Astrocyte of the hippocampus (primary cell): ENCODE results near the gene GPR68.

Source experiments
- DNase-seq: peaks from one replicate; pipeline ENCODE4 v3.0.0; 2011; ENCODE audit warnings: low read depth, low spot score

The GPR68 gene, protein sequence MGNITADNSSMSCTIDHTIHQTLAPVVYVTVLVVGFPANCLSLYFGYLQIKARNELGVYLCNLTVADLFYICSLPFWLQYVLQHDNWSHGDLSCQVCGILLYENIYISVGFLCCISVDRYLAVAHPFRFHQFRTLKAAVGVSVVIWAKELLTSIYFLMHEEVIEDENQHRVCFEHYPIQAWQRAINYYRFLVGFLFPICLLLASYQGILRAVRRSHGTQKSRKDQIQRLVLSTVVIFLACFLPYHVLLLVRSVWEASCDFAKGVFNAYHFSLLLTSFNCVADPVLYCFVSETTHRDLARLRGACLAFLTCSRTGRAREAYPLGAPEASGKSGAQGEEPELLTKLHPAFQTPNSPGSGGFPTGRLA

DNA sequence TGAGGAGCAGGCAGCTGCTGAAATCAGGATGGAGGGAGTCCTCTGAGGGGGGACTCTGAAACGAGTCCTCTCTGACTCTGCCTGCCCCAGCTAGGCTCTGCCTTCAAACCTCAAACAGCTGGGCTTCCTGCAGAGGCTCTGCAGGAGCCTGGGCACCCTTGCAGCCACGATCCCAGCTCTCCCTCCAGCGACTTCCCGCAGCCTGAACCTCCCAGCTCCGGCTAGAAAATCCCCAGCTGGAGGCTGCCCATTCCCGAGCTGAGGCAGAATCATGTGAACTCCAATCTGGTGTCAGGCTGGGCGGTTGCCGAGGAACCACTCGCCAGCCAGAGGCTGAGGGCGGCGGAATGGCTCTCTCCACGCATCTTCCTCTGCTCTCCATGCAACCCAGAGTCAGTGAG lies at the start of gene GPR68:
GPR68 (minus strand) TSS at position 204 of the 401 bp plus-strand sequence. CDS start 9,654 bp downstream, outside the sequence.
- DNase-seq, result peak; percentile 82

DNA sequence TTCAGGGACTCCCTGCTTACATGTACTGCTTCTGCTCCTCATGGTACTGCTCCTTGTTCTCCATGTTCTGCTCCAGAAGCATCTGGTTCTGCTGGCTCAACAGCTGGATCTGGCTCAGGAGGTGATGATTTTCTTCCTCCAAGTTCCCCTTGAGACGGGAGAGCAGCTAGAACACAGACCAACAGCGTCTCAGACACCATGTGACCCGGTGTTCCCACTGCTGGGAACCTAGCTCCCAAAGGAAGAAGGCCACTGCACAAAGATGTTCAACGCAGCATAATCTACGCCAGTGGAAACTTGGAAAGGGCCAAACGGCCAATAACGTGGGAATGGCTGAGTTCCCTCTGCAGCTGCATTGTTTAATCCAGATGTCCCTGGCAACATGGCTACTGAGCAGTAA lies 49.6 kb upstream of the GPR68 start:
- no peak for DNase-seq

DNA sequence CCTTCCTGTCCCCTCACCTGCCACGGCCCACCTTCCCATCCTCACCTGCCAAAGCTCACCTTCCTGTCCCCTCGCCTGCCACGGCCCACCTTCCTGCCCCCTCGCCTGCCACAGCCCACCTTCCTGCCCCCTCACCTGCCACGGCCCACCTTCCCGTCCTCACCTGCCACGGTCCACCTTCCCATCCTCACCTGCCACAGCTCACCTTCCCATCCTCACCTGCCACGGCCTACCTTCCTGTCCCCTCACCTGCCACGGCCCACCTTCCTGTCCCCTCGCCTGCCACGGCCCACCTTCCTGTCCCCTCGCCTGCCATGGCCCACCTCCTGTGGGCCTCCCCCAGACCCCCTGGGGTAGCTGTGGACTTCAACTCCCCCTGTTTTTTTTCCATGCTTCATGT lies 48.8 kb upstream of the GPR68 start:
- no peak for DNase-seq

DNA sequence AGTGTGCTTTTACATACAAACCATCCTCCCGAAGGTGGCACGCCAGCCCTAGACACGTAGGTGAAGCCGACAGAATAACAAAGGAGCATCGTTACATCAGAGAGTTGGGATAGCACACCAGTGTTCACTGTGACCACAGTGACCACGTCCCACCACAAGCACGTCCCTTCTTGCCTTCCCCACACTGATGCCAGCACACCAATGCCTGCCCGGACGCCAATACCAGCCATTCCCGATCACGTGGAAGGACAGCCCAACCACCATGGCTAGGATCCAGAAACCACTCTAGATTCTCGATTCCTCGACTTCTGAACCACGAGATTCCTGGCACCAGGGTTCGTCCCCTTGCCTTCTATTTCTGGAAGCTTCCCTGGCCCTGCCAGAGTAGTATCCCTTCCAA lies 48.0 kb upstream of the GPR68 start:
- peak; percentile 70 for DNase-seq

DNA sequence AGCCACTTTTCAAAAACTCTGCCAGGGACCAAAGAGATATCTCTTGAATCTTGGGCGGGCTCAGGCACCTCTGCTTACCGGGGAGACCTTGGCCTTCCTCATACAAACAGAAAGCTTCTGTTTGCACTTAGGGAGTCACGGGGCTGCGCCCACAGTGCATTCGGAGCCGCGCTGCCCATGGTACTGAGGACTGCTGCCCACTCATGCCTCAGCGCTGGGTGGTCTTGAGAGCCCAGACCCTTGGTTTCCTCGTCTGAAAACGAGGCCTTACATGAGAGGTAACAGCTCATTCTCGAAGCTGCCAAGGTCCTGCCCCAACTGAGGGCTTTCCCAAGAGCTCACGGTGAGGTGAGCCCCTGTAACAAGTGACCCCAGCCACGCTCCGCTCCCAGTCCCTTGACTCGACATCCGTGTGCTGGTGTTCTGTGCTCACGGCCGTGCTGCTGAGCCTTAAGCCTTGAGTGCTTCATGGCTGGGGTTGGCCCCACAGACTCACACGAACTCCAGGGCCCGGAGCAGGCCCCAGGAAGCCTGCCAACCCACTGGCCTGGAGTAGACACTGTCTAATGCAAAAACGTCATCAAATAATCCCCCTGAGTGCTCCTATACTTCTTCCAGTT lies 47.4 kb upstream of the GPR68 start:
- DNase-seq, result no peak

DNA sequence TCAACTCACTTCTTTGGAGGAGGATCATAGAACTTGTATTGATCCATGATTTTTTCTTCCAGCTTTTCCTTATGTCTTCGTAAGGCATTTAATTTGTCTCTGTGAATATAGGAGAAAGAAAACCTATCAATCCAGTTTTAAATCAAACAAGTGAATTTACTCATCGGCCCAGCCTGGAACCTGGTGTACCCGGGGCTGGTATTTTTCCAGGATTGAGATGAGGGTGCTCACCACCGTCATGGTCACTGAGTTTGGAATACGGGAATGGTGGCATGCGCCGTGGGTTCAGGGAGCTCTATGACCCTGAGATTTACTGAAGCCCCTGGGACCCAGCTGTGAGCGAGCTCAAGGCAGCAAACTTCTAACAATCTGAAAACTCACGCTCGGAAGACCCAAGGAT lies 46.5 kb upstream of the GPR68 start:
- no peak for DNase-seq

DNA sequence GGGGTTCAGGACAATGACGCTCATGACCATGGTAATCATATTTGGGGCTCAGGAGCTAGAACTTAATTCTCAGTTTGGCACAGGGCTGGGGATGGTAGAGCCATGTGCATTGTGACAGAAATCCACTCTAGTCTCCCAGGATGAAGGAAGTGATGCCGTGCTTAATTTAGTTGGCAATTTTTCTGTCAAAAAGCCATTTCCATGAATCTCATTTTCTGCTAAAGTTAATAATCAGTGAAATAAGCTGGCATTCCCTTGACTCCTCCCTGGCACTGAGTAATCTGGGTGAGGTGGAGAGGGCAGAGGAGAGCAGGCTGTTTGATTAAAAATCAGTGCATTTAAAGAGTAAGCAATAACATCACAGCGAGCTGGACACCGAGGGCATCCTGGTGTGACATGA lies 45.0 kb upstream of the GPR68 start:
- DNase-seq, result no peak

DNA sequence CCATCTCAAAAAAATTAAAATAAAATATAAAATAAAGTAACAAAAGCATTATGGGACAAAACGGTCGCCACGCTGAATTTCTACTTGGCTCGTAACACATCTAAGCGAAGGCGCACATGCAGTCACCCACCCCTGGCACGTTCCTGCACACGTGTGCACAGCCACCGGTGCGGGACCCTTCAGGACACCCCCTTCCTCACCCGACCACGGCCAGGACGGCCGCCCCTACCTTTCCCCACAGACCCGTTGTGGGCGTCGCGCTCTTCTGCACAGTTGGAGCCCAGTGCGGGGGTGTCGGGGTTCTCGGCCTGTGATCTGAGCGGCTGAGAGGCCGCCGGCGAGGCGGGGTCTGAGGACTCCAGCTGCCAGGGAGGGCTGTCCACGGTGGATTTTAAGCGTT lies 44.4 kb upstream of the GPR68 start:
- DNase-seq, result no peak

DNA sequence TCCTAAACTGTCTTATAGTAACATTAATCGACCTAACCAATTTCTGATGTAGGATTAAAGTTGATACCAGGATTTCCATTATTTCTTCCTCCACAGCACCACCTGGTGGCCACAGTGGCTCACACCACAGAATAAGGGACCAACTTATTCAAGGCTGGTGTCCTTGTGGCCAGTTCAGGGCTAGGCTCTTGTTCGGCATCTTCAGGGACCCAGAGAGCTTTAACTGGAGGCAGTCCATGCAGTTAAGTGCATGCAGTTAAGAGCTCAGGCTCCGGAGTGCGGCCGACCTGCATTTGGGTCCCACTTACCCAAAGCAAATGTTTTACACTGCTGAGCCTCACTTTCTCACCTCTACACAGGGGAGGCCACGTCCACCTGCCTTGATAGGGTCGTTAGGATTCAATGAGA lies 42.0 kb upstream of the GPR68 start:
- DNase-seq, result peak; percentile 83

DNA sequence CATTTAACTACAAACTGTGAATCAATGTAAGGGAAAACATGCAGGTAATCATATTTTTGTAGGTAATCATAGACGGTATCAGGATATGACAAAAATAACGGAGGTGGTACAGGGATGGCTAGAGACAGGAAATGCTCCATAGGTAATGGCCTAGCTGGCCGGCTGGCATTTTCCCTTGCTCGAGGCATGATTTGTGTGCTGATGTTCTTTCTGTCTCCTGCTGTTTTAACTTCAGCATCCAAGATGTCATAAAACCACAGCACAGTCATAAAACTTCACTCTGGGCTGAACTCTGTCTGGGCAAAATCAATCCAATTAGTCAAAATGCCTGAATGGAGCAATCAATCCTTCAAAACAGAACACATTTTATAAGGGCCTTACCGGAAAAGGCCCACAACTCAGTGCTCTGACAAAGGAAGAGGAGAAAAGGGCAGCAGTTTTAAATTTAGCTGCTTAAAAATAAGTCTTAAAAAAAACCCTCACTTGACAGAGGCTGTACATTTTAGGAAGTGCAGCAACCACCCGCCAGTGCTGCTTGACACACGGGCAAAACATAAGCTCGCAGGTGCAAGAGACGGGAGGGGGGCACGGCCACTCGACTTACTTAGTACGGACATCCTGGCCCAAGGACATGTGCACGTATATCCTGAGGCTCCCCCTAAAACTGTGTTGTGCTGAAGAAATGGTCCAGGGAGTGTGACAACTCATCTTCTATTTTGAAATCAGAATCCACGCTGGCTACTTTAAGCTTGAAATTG lies 40.5 kb upstream of the GPR68 start:
- DNase-seq, result no peak

DNA sequence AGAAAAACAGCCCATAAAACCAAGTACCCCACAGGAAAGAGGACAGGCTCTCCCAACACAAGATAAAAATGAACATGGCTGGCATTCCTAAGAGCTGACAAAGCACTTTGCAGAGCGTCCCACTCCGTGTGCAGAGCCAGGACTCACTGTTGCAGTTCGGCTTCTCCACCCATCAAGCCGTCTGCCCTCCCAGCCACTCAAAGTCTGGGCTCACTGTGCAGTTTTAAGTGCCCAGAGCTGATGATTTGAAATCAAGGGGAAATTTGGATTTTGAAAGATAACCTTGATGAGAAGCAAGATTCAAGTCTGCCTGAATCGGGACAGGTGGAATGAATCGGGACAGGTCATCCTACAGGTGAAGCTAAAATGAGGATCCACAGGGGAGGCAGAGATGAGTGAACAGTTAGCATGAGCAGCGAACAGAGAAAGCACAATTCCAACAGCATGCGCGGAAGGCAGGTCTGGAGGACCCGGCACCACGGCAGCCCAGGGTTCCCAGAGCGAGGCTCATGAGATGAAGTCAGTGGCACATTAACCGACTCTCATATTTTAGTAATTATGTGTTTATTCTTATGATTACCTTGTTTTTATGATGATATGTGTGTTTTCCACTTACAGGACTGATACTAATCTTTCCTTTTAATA lies 39.8 kb upstream of the GPR68 start:
- peak; percentile 81 for DNase-seq

DNA sequence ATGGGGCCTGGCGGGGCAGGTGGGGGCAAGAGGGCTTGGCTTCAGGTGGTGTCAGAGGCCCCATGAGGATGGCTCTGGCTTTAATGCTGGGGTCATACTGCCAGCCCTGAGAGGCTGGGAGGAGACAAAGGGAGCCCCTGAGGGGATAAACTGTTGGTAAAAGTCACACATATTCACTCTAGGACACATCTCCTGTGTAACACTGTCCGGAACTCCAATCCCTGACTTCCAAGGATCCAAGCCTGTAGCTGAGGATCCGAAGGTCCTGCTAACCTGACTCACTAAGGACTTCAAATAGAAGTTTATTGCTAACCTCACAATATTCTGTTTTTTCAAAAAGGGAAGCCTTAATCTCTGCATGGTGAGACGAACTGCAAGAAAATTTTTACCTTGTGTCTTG lies 39.2 kb upstream of the GPR68 start:
- DNase-seq, result no peak

DNA sequence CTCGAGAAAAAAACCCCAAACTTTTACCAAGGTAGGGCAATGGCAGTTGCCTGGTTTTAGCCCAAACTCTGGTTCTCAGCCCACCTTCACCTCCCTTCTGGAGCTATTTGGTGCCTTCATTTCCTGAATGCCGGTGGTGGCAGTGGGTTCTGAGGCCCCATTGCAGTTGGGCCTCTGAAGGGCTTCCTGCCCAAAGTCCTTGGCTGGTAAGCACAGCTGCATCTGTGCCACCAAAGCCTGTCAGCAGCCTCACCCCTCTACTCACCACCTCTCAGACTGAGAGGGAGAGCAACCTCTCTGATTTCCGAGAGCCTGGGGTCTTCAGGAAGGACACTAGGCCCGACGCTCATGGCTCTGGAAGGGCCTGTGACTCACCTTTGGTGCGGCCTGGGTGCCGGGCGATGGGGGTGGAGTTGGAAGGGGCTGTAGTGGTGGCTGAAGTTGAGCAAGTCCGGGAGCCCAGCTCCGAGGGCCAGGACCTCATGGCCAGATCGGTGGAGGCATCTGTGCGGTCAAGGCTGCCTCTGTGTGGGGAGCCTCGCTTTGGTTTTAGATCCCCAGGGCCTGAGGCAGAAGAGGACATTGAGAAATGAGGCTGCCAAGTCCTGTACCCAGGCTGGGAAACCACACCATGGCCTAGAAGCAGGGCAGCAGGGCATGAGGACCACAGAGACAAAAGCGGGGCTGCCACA lies 38.6 kb upstream of the GPR68 start:
- no peak for DNase-seq

DNA sequence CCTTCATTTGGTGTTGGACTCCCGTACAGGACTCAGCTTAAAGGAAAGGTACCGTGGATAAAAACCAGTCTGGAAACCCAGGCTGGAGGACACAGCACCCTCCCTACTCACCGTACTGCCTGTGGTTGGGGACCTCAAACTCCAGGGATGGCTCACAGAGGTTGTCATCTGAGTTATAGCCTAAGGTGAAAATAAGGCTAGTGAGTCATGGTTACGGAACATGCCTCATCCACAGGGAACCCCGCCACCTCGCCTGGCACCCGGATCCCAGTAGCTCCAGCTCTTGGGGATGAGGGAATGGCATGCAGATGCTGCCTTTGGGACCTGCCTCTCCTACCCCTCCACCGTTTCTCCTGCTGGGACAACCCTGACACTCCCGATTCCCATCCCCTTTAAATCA lies 36.8 kb upstream of the GPR68 start:
- DNase-seq, result no peak

DNA sequence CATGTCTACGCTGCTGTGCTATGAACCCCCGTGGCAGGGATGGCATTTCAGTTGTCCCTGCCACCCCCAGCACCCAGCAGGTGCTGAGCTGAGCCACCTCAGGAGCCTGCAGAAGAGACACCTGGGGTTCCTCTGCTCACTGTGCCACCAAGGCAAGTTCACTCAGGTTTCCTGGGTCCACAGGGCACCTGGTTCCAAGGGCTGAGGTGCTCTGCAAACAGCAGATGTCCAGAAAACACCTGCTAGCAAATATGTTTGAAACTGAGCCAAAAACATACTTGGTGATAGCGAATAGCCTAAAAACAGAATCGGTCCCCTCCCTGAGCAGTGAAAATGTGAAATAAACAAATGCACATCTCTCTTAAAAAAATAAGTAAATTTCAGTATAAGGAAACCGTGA lies 35.6 kb upstream of the GPR68 start:
- no peak for DNase-seq

DNA sequence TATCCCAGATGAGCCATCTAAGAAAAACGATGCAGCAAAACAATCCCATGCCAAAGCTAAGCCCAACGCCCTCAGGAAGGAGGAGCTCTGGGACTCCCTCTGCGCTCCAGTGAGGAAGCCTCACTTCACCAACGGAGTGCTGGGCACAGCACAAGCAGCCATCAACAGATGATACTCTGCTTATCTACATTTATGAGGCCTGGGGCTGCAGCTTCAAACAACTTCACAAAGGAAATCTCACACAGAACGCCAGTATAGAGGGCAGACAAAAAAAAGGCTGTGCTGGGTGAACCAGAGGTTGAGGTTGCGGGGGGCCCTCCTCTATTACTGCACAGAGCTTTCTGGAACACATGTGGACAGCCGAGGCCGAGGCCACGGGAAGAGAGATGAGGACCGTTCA lies 34.9 kb upstream of the GPR68 start:
- no peak for DNase-seq

DNA sequence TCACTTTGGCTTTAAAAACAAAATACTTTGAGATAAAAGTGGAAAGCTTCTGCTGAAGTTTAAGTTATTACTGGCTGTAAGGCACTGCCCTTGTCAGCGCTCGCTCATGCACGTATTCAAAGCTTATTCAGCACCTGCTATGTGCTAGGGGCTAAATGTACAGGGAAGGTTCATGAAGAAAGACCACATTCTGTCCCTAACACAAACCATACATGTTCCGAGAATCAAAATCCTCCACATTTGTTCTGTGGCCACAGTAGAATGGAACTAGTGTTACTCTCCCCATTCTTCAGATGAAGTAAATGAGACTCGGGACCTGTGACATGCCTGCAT lies 33.8 kb upstream of the GPR68 start:
- no peak for DNase-seq

DNA sequence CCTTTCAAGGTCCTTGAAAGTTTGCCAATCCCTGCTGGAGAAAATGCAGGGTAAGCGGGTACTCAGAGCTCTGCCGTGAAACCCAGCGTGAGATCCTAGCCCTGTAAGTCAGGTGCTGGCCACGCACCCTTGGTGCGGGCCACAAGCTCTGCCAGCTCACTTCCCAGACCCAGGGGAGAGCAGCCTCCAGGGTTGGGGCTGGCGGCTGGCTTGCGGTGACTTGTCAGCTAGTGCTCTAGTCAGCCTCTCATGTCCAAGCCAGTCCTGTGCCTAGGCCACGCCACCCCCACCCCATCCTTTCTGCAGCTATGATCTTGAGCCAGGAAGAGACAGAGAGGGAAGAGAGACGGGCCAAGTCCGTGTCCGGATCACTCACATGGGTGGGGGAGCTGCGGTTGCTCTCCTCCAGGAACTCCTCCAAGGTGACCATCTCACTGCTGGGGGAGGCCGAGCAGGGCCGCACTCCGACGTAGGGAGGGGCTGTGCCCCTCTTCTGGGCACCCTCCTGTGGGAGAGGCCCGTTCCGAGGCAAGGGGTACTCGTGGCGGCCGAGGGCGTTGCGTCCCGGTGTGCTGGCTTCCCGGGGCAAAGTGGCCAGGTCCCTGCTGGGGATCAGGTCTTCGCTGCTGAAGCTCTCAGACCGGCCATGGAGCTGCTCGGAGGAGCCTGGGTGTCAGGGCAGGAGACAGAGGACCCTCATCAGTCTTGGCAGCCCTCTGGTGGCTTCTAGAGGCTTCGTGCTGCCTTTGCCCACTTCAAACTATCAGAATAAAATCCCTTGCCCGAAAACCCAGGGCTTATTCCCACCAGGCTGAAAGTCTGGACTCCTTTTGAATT lies 33.3 kb upstream of the GPR68 start:
- no peak for DNase-seq

DNA sequence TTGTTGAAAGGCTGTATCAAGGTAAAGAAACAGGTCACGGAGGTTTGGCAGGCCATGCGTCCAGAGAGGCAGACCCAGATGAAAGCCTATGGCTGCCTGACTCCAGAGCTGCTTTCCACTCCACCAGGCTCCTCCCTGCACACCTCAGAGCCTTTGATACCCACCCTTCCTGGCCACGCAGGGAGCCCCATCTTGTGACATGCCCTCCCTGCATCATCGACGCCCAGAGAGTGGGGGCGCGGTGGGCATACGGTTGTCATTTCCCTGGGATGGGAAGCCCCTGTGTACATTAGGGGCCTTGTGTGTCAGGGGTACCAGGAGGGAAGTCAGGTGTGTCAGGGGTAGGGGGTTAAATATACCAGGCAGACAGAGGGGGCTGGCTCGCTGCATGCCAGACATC lies 30.3 kb upstream of the GPR68 start:
- no peak for DNase-seq

DNA sequence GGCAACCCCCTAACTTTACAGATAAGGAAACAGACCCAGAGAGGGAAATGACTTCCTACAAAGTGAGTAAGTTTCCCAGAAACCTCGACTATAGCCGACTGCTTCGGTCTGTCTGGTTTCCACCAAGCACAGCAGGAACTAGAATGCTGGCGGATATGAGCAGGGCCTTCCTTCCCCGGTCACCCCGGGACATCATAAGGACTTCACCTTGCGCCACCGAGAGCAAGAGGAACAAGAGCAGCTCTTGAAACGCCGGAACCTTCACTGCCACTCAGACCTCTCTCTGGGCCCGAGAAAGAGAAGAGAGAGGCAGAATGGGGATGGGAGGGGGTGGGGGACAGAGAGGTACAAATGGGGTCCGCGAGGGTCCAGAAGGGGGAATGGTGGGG lies 29.4 kb upstream of the GPR68 start:
- DNase-seq, result no peak
